Frontal cortex (tissue), 4 donors: Measurements from ENCODE around the gene CARD16. TPM values are rescaled to one million over a fixed set of nuclear protein-coding genes. Genes with fewer than 3 reads are reported as not detected.
"Not testable (repeated sequence)": the region's sequence is repeated elsewhere in the genome, so short reads cannot be mapped to it uniquely, and the experiment has no call there.

Experiments used
- DNase-seq, 2 donors: peaks; one replicate each; pipeline ENCODE4 v3.0.0; 2012; ENCODE audit warnings: low spot score in 2 of 2
- FAIRE-seq: peaks from 2 replicates; lab custom pipeline; 2012; peaks lifted over from hg19 to GRCh38; lab: Jason Lieb, UNC
- total RNA-seq: library from RNA; depleted of rRNA; stranded (reverse); fragments of >200 nt; gene quantifications from one replicate; pipeline ENCODE4 v1.2.3, GENCODE V29; 2014
- donor health status: control.
- donor health status: control.
- donor health status: control.

CARD16 gene
- total RNA-seq, 1 donor from 2014 or later = not detected

- no peak for DNase-seq
- FAIRE-seq = no peak
These were observed 7.4 kb upstream of the CARD16 start for GRCh38 chr11:105052487-105052886.

GRCh38 chr11:105051559-105051958, 6.4 kb upstream of the CARD16 start:
- DNase-seq (no peak), FAIRE-seq (no peak)

- FAIRE-seq (no peak), DNase-seq (no peak)
These were observed 4.3 kb upstream of the CARD16 start for GRCh38 chr11:105049481-105049880.

GRCh38 chr11:105046898-105047579, 1.9 kb upstream of the CARD16 start:
- DNase-seq = peak in 1 of 2 donors; percentile 17
- no peak for FAIRE-seq

- FAIRE-seq = no peak
- no peak for DNase-seq
These were observed 651 bp upstream of the CARD16 start for GRCh38 chr11:105045676-105046296.

GRCh38 chr11:105042178-105042577, 3.0 kb downstream of the CARD16 start:
- DNase-seq (no peak), FAIRE-seq (no peak)

GRCh38 chr11:105040703-105041102, 4.4 kb downstream of the CARD16 start:
- DNase-seq = no peak
- FAIRE-seq = no peak

GRCh38 chr11:105034813-105035620, 10.1 kb downstream of the CARD16 start, which contains the start of gene CASP1:
TSS of gene CASP1 (minus strand) at chr11:105035144. CDS start at chr11:105035113, 31 bp downstream.
- no peak for DNase-seq
- FAIRE-seq = no peak

- not testable (repeated sequence) for FAIRE-seq, DNase-seq
These were observed 10.7 kb downstream of the CARD16 start for GRCh38 chr11:105034388-105034787.

- FAIRE-seq (no peak), DNase-seq (no peak)
These were observed 11.4 kb downstream of the CARD16 start for GRCh38 chr11:105033781-105034180.

- FAIRE-seq (no peak), DNase-seq (no peak)
These were observed 11.8 kb downstream of the CARD16 start for GRCh38 chr11:105033343-105033742.

- FAIRE-seq = no peak
- no peak for DNase-seq
These were observed 12.6 kb downstream of the CARD16 start for GRCh38 chr11:105032495-105032894.

- DNase-seq = no peak
- FAIRE-seq = no peak
These were observed 17.5 kb downstream of the CARD16 start for GRCh38 chr11:105027678-105028077.

- DNase-seq (no peak), FAIRE-seq (no peak)
These were observed 20.7 kb downstream of the CARD16 start for GRCh38 chr11:105024394-105024793.

- DNase-seq (no peak), FAIRE-seq (no peak)
These were observed 22.1 kb downstream of the CARD16 start, which contains the start of gene CASP5 for GRCh38 chr11:105023003-105023402. TSS of gene CASP5 (minus strand) at chr11:105023168. CDS start at chr11:105023136, 32 bp downstream.

- FAIRE-seq = no peak
These were observed 22.6 kb downstream of the CARD16 start for GRCh38 chr11:105022527-105022926.

GRCh38 chr11:105007463-105007862, 37.7 kb downstream of the CARD16 start:
- DNase-seq (no peak), FAIRE-seq (no peak)

More at GRCh38 chr11:105022527-105022926, 22.6 kb downstream of the CARD16 start:
- DNase-seq = no peak

- DNase-seq (no peak), FAIRE-seq (no peak)
These were observed 39.7 kb downstream of the CARD16 start for GRCh38 chr11:105005451-105005845.

GRCh38 chr11:105004021-105004420, 41.1 kb downstream of the CARD16 start:
- FAIRE-seq (no peak), DNase-seq (no peak)

- no peak for DNase-seq
- no peak for FAIRE-seq
These were observed 42.0 kb downstream of the CARD16 start for GRCh38 chr11:105003151-105003550.

- DNase-seq (no peak), FAIRE-seq (no peak)
These were observed 44.3 kb downstream of the CARD16 start for GRCh38 chr11:105000797-105001196.
